ENCODE data around the gene MTAP. TPM values are rescaled to one million over a fixed set of nuclear protein-coding genes. Genes with fewer than 3 reads are reported as not detected.

Gene MTAP
- total RNA-seq, 2 experiments from 2014 or later: 17.2 to 17.8 TPM

DNA sequence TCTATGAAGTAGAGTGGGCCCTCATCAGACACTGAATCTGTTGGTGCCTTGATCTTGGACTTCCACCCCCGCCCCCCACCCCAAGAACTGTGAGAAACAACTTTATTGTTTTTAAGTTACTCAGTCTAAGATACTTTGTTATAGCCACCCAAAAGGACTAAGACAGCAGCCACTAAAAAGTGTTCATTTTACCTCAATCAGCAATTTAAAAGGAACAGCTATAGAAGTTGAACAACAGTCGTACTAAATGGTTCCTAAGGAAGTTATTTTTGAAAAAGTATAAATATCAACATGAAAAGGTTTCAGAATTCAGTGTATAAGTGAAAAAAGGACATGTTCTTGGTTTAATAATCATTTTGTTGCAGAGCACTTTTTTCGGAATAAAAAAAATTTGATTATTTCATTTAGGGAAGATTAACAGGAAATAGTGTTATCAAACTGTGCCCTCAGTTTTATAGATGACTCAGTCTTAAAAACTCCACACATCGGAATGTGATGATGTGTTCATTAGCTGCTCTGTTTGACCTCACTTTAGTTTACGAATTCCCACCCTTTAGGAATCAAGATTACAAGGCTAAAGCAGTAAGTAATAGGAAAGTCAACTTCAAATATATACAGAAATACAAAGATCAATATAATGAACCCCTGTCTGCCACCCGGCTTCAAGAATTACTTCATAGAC lies 71.2 kb downstream of the MTAP start:
- DNase-seq: no peak
- CTCF ChIA-PET: no interaction called here
- POLR2A ChIA-PET: no interaction called here

DNA sequence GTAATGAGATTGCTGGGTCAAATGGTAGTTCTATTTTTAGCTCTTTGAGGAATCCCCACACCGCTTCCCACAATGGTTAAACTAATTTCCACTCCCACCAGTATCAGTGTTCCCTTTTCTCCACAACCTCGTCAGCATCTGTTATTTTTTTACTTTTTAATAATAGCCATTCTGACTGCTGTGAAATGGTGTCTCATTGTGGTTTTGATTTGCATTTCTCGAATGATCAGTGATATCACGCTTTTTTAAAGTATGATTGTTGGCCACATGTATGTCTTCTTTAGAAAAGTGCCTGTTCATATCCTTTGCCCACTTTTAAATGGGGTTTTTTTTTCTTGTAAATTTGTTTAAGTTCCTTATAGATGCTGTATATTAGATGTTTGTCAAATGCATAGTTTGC lies 73.5 kb downstream of the MTAP start:
- CTCF ChIA-PET: no interaction called here
- Mint-ChIP-seq H3K4me1 (ENCODE audit: low read depth) (no peaks in the 10 kb centered on the region), H3K36me3 (ENCODE audit: low read depth) (peaks cover 93% of the 10 kb centered on the region), H3K4me3 (no peak overlapping the region), H3K9me3 (peaks cover 23% of the 10 kb centered on the region), H3K27me3 (no peaks in the 10 kb centered on the region), H3K27ac (no peak overlapping the region)
- intact Hi-C loops (cut with DNase I, micrococcal nuclease): no loop called here
- no peaks in the 10 kb centered on the region for H3K4me1 ChIP-seq (ENCODE audit: insufficient read depth, low read length)
- POLR2A ChIA-PET: no interaction called here
- H3K4me3 ChIP-seq (ENCODE audit: low read length): no peak overlapping the region
- TF ChIP-seq, protein P1, sequence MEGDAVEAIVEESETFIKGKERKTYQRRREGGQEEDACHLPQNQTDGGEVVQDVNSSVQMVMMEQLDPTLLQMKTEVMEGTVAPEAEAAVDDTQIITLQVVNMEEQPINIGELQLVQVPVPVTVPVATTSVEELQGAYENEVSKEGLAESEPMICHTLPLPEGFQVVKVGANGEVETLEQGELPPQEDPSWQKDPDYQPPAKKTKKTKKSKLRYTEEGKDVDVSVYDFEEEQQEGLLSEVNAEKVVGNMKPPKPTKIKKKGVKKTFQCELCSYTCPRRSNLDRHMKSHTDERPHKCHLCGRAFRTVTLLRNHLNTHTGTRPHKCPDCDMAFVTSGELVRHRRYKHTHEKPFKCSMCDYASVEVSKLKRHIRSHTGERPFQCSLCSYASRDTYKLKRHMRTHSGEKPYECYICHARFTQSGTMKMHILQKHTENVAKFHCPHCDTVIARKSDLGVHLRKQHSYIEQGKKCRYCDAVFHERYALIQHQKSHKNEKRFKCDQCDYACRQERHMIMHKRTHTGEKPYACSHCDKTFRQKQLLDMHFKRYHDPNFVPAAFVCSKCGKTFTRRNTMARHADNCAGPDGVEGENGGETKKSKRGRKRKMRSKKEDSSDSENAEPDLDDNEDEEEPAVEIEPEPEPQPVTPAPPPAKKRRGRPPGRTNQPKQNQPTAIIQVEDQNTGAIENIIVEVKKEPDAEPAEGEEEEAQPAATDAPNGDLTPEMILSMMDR (IDR thresholded peaks at IDR 0.05): no peak
- H3K27me3 ChIP-seq (ENCODE audit: control insufficient read depth in 1 of 2, insufficient read depth in 2 of 2, low read length in 2 of 2): no peaks in the 10 kb centered on the region
- no peaks in the 10 kb centered on the region for H3K9me3 ChIP-seq (ENCODE audit: control insufficient read depth in 1 of 2, insufficient read depth in 1 of 2, low read length in 2 of 2)
- H3K27ac ChIP-seq (ENCODE audit: low read depth in 1 of 2, low read length in 2 of 2): no peak overlapping the region
- DNase-seq (no peak), ATAC-seq (ENCODE audit: poor library complexity) (no peak)
- peaks cover 2% of the 10 kb centered on the region for H3K36me3 ChIP-seq (ENCODE audit: insufficient read depth, low read length)

More for the DNA sequence above, 71.2 kb downstream of the MTAP start:
- ATAC-seq (ENCODE audit: poor library complexity): no peak
- Histone ChIP-seq H3K27me3 (ENCODE audit: control insufficient read depth in 1 of 2, insufficient read depth in 2 of 2, low read length in 2 of 2) (no peaks in the 10 kb centered on the region), H3K4me3 (ENCODE audit: low read length) (no peak overlapping the region), H3K27ac (ENCODE audit: low read depth in 1 of 2, low read length in 2 of 2) (no peak overlapping the region), H3K9me3 (ENCODE audit: control insufficient read depth in 1 of 2, insufficient read depth in 1 of 2, low read length in 2 of 2) (no peaks in the 10 kb centered on the region), H3K36me3 (ENCODE audit: insufficient read depth, low read length) (no peaks in the 10 kb centered on the region), H3K4me1 (ENCODE audit: insufficient read depth, low read length) (no peaks in the 10 kb centered on the region)
- no peak overlapping the region for H3K4me3 Mint-ChIP-seq
- intact Hi-C loops (cut with DNase I, micrococcal nuclease): no loop called here
- H3K27me3 Mint-ChIP-seq: no peaks in the 10 kb centered on the region
- TF ChIP-seq, protein P1 (IDR thresholded peaks at IDR 0.05): no peak
- H3K4me1 Mint-ChIP-seq (ENCODE audit: low read depth): no peaks in the 10 kb centered on the region
- H3K27ac Mint-ChIP-seq: no peak overlapping the region
- H3K9me3 Mint-ChIP-seq: peaks cover 11% of the 10 kb centered on the region
- H3K36me3 Mint-ChIP-seq (ENCODE audit: low read depth): peaks cover 71% of the 10 kb centered on the region

DNA sequence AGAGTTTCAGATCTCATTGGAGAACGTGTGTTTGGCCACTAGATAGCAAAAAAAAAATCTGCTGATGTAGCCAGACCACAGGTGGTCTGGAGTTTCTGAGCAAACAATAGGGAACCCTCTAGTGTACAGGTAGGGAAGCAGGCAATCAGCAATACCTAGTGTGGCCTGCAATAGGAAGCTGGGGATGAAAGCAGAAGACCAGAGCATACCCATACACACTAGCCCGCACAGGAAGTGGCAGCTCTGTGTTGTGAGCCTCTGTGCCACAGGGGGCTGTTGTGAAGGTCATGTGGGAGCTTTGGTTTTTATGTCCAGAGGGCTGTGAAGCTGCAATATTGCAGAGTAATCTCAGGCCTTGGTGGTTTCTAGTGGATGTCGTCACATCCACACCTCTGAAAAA lies 81.2 kb downstream of the MTAP start:
- Mint-ChIP-seq H3K4me1 (ENCODE audit: low read depth) (no peaks in the 10 kb centered on the region), H3K36me3 (ENCODE audit: low read depth) (peaks cover 92% of the 10 kb centered on the region), H3K27ac (no peak overlapping the region), H3K4me3 (no peak overlapping the region), H3K9me3 (peaks cover 39% of the 10 kb centered on the region), H3K27me3 (no peaks in the 10 kb centered on the region)
- H3K4me3 ChIP-seq (ENCODE audit: low read length): no peak overlapping the region
- ChIA-PET POLR2A (no interaction called here), CTCF (no interaction called here)
- no peak overlapping the region for H3K27ac ChIP-seq (ENCODE audit: low read depth in 1 of 2, low read length in 2 of 2)
- TF ChIP-seq, protein P1 (IDR thresholded peaks at IDR 0.05): no peak
- peaks cover 2% of the 10 kb centered on the region for H3K36me3 ChIP-seq (ENCODE audit: insufficient read depth, low read length)
- no peaks in the 10 kb centered on the region for H3K4me1 ChIP-seq (ENCODE audit: insufficient read depth, low read length)
- no peaks in the 10 kb centered on the region for H3K9me3 ChIP-seq (ENCODE audit: control insufficient read depth in 1 of 2, insufficient read depth in 1 of 2, low read length in 2 of 2)
- ATAC-seq (ENCODE audit: poor library complexity) (no peak), DNase-seq (peak in 1 of 14 experiments; percentile 36)
- no peaks in the 10 kb centered on the region for H3K27me3 ChIP-seq (ENCODE audit: control insufficient read depth in 1 of 2, insufficient read depth in 2 of 2, low read length in 2 of 2)
- intact Hi-C loops (cut with DNase I, micrococcal nuclease): no loop called here
